CD14-positive monocyte (primary cell): ENCODE results near the gene SLC47A1. TPM values are rescaled to one million over a fixed set of nuclear protein-coding genes. Genes with fewer than 3 reads are reported as not detected.
"Not testable (repeated sequence)": the region's sequence is repeated elsewhere in the genome, so short reads cannot be mapped to it uniquely, and the experiment has no call there.

Experiments
- DNase-seq, 3 donors: peaks; one replicate each; pipeline ENCODE4 v3.0.0-alpha.2; 2011 to 2022
- H2AFZ ChIP-seq: 2 replicates; pipeline ENCODE4 v1.6.0; 2012; ENCODE audit warnings: mild to moderate bottlenecking, low read depth, low read length, inconsistent platforms; ENCODE audit not compliant: insufficient read depth, poor library complexity, severe bottlenecking
- H3K27ac ChIP-seq, 2 donors: 1 replicate in 1 of 2; 2 replicates in 1 of 2; pipeline ENCODE4 v1.5.1; 2012 to 2013; ENCODE audit warnings: low read length in 2 of 2, control low read depth in 1 of 2, inconsistent platforms in 1 of 2, low read depth in 1 of 2, mild to moderate bottlenecking in 1 of 2
- H3K27me3 ChIP-seq, 2 donors: one replicate each; pipeline versions ENCODE4 v1.6.0 to v1.6.1; 2011 to 2013; ENCODE audit warnings: low read length in 2 of 2; ENCODE audit not compliant: control insufficient read depth in 2 of 2, insufficient read depth in 2 of 2
- H3K36me3 ChIP-seq, 2 donors: replicated peaks in 1 of 2; 1 replicate in 1 of 2; 2 replicates in 1 of 2; pipeline versions ENCODE4 v1.5.1 to v1.6.1; 2012 to 2013; ENCODE audit warnings: low read length in 2 of 2, control low read depth in 1 of 2, inconsistent platforms in 1 of 2, mild to moderate bottlenecking in 1 of 2; ENCODE audit not compliant: insufficient read depth in 2 of 2, control insufficient read depth in 1 of 2
- H3K4me1 ChIP-seq, 2 donors: 1 replicate in 1 of 2; 2 replicates in 1 of 2; pipeline versions ENCODE4 v1.5.1 to v1.6.1; 2012 to 2013; ENCODE audit warnings: low read length in 2 of 2, control low read depth in 1 of 2, inconsistent platforms in 1 of 2, mild to moderate bottlenecking in 1 of 2, moderate library complexity in 1 of 2; ENCODE audit not compliant: insufficient read depth in 2 of 2, control insufficient read depth in 1 of 2
- H3K4me2 ChIP-seq: replicated peaks from 2 replicates; pipeline ENCODE3; 2012; ENCODE audit warnings: low read length, moderate library complexity, mild to moderate bottlenecking; ENCODE audit not compliant: poor library complexity, severe bottlenecking; ENCODE audit errors: extremely low read depth
- H3K4me3 ChIP-seq, 3 experiments: fragments of 200-600 bp in 1 of 3; sonication (generic) in 1 of 3; replicated peaks in 1 of 3; 1 replicate in 2 of 3; 2 replicates in 1 of 3; pipeline ENCODE4 v1.5.1; 2011 to 2013; ENCODE audit warnings: low read length in 3 of 3, mild to moderate bottlenecking in 3 of 3, control low read depth in 2 of 3, low read depth in 2 of 3, inconsistent platforms in 1 of 3, moderate library complexity in 1 of 3
- H3K79me2 ChIP-seq: 2 replicates; pipeline ENCODE4 v1.6.0; 2012; ENCODE audit warnings: mild to moderate bottlenecking, control low read depth, inconsistent platforms, low read length, moderate library complexity; ENCODE audit not compliant: insufficient read depth
- H3K9ac ChIP-seq: 2 replicates; pipeline ENCODE4 v1.6.0; 2017; ENCODE audit warnings: low read length, mild to moderate bottlenecking; ENCODE audit not compliant: insufficient read depth, poor library complexity, severe bottlenecking
- H3K9me3 ChIP-seq, 2 donors: replicated peaks in 1 of 2; 1 replicate in 1 of 2; 2 replicates in 1 of 2; pipeline versions ENCODE4 v1.5.1 to v1.6.1; 2012 to 2013; ENCODE audit warnings: low read length in 2 of 2, control low read depth in 1 of 2; ENCODE audit not compliant: control insufficient read depth in 1 of 2, insufficient read depth in 1 of 2
- H4K20me1 ChIP-seq: 2 replicates; pipeline ENCODE4 v1.6.0; 2012; ENCODE audit warnings: mild to moderate bottlenecking, low read length, control low read depth, moderate library complexity; ENCODE audit not compliant: insufficient read depth
- H3K27ac Mint-ChIP-seq, 7 donors: one replicate each; pipeline ENCODE4 v1.8.0; 2020; ENCODE audit warnings: mild to moderate bottlenecking in 7 of 7, mixed read lengths in 7 of 7, moderate library complexity in 6 of 7, inconsistent platforms in 2 of 7
- H3K27me3 Mint-ChIP-seq, 3 donors: one replicate each; pipeline ENCODE4 v1.8.0; 2021 to 2022; ENCODE audit warnings: low read depth in 3 of 3, mild to moderate bottlenecking in 3 of 3, mixed read lengths in 3 of 3, moderate library complexity in 3 of 3, inconsistent platforms in 1 of 3
- H3K36me3 Mint-ChIP-seq, 2 donors: one replicate each; pipeline ENCODE4 v1.8.0; 2020; ENCODE audit warnings: mixed read lengths in 2 of 2, inconsistent platforms in 1 of 2, mild to moderate bottlenecking in 1 of 2
- H3K4me1 Mint-ChIP-seq: one replicate; pipeline ENCODE4 v1.8.0; 2020; ENCODE audit warnings: mild to moderate bottlenecking, mixed read lengths
- H3K4me3 Mint-ChIP-seq, 2 donors: one replicate each; pipeline ENCODE4 v1.8.0; 2020; ENCODE audit warnings: mild to moderate bottlenecking in 2 of 2, mixed read lengths in 2 of 2, moderate library complexity in 1 of 2
- H3K9me3 Mint-ChIP-seq, 7 donors: one replicate each; pipeline ENCODE4 v1.8.0; 2020 to 2022; ENCODE audit warnings: mixed read lengths in 7 of 7, mild to moderate bottlenecking in 6 of 7, moderate library complexity in 6 of 7, inconsistent platforms in 2 of 7
- WGBS: methylation state at CpG from one replicate; pipeline ENCODE4 v1.1.5; 2013; ENCODE audit warnings: missing lambda C conversion rate; ENCODE audit not compliant: insufficient coverage; 5-methylcytosine and 5-hydroxymethylcytosine counted together
- intact Hi-C, 2 donors: fragments of 100-400 bp; cut with micrococcal nuclease; formaldehyde crosslinking; loops; one replicate each; pipeline versions ENCODE4 v1.15.0 to v1.15.1; 2023
- polyA plus RNA-seq, 3 donors: library from polyadenylated mRNA; depleted of rRNA in 1 of 3; unstranded in 2 of 3; stranded (reverse) in 1 of 3; fragments of 300-500 nt in 2 of 3; fragments of >200 nt in 1 of 3; fragmentation: Illumina TruSeq in 2 of 3; gene quantifications; 1 replicate in 2 of 3; 2 replicates in 1 of 3; pipeline ENCODE4 v1.2.3, GENCODE V29; 2012 to 2021
- TF ChIP-seq, protein P1 (sequence below): fragments of 200-600 bp; IDR thresholded peaks from one replicate; pipeline ENCODE4 v1.8.0; 2022; ENCODE audit warnings: antibody characterized with exemption, mild to moderate bottlenecking

SLC47A1 gene
- polyA plus RNA-seq, 3 donors, result 0.44 to 2.0 (median 0.49) TPM

DNA sequence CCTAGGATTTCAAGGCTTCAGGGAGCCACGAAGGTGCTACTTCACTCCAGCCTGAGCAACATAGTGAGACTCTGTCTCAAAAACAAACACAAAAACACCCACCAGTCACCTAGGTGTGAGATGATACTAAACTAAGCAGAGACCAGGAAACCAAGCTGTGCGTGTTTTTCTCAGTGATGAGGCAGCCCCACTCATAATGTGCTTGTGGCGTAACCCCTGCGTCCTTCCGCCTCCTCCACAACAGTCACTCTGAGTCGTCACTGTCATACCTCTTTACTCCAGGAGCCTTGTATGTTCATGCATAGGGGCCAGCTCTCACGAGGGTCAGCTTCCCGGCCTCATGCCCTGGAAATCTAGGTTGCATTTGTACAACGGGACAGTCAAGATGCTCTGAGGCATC, 31.1 kb upstream of the SLC47A1 start:
- DNase-seq, result peak in 2 of 3 donors; percentile 23 to 40

DNA sequence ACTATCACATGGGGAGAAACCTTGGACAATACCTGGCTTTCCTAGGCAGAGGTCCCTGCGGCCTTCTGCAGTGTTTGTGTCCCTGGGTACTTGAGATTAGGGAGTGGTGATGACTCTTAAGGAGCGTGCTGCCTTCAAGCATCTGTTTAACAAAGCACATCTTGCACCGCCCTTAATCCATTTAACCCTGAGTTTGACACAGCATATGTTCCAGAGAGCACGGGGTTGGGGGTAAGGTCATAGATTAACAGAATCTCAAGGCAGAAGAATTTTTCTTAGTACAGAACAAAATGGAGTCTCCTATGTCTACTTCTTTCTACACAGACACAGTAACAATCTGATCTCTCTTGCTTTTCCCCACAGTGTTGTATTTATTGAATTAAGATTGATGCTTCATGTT, 28.1 kb upstream of the SLC47A1 start:
- H3K9ac ChIP-seq, H3K9me3 ChIP-seq, H3K4me3 Mint-ChIP-seq, H2AFZ ChIP-seq, H4K20me1 ChIP-seq, DNase-seq, H3K27me3 ChIP-seq, H3K4me2 ChIP-seq, H3K4me3 ChIP-seq, H3K27ac ChIP-seq, H3K79me2 ChIP-seq, H3K36me3 ChIP-seq, H3K36me3 Mint-ChIP-seq, H3K27ac Mint-ChIP-seq, H3K9me3 Mint-ChIP-seq: not testable (repeated sequence)
- WGBS, result no CpG with 5 or more reads among the region's 4 CpGs
- intact Hi-C loops, result loop anchor here in 1 of 2 donors (5.0 kb wide), 1 partner anchor 43 kb away; no protein-coding TSS in a partner anchor
- Mint-ChIP-seq H3K27me3 (peaks cover 16 to 36% (median 31%) of the 10 kb centered on the region in 3 donors), H3K4me1 (peaks cover 10% of the 10 kb centered on the region)
- H3K4me1 ChIP-seq, result peaks cover 6 to 11% of the 10 kb centered on the region in 2 donors

More for the DNA sequence above, 31.1 kb upstream of the SLC47A1 start:
- Mint-ChIP-seq H3K9me3 (peaks cover 0 to 9% (median 0%) of the 10 kb centered on the region in 7 donors), H3K27ac (no peak overlapping the region), H3K4me3 (no peak overlapping the region), H3K4me1 (peaks cover 4% of the 10 kb centered on the region), H3K36me3 (no peaks in the 10 kb centered on the region), H3K27me3 (peaks cover 19 to 29% (median 27%) of the 10 kb centered on the region in 3 donors)
- Histone ChIP-seq H4K20me1 (no peaks in the 10 kb centered on the region), H2AFZ (no peak overlapping the region), H3K9ac (no peak overlapping the region), H3K79me2 (no peaks in the 10 kb centered on the region), H3K27ac (no peak overlapping the region), H3K27me3 (peaks cover 0 to 6% of the 10 kb centered on the region in 2 donors), H3K4me2 (no peak overlapping the region), H3K4me3 (no peak overlapping the region), H3K9me3 (no peaks in the 10 kb centered on the region), H3K4me1 (peaks cover 0 to 5% of the 10 kb centered on the region in 2 donors), H3K36me3 (no peaks in the 10 kb centered on the region)
- TF ChIP-seq, protein P1, sequence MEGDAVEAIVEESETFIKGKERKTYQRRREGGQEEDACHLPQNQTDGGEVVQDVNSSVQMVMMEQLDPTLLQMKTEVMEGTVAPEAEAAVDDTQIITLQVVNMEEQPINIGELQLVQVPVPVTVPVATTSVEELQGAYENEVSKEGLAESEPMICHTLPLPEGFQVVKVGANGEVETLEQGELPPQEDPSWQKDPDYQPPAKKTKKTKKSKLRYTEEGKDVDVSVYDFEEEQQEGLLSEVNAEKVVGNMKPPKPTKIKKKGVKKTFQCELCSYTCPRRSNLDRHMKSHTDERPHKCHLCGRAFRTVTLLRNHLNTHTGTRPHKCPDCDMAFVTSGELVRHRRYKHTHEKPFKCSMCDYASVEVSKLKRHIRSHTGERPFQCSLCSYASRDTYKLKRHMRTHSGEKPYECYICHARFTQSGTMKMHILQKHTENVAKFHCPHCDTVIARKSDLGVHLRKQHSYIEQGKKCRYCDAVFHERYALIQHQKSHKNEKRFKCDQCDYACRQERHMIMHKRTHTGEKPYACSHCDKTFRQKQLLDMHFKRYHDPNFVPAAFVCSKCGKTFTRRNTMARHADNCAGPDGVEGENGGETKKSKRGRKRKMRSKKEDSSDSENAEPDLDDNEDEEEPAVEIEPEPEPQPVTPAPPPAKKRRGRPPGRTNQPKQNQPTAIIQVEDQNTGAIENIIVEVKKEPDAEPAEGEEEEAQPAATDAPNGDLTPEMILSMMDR, result no peak
- WGBS, result 86% methylated on average over 2 of the region's 9 CpGs
- intact Hi-C loops, result no loop called here
